ENCODE results near the gene CD200R1.
A peak's percentile ranks its signal among the peaks of the same experiment; 100 is the strongest.

CD200R1 gene

GRCh38 chr3:112974894-112975293, at the start of gene CD200R1:
CD200R1 (minus strand) TSS chr3:112975103; CDS start chr3:112974857, 246 bp downstream.
- peak; percentile 44 for DNase-seq

GRCh38 chr3:113021471-113021870, 46.6 kb upstream of the CD200R1 start:
- no peak for DNase-seq

DNA sequence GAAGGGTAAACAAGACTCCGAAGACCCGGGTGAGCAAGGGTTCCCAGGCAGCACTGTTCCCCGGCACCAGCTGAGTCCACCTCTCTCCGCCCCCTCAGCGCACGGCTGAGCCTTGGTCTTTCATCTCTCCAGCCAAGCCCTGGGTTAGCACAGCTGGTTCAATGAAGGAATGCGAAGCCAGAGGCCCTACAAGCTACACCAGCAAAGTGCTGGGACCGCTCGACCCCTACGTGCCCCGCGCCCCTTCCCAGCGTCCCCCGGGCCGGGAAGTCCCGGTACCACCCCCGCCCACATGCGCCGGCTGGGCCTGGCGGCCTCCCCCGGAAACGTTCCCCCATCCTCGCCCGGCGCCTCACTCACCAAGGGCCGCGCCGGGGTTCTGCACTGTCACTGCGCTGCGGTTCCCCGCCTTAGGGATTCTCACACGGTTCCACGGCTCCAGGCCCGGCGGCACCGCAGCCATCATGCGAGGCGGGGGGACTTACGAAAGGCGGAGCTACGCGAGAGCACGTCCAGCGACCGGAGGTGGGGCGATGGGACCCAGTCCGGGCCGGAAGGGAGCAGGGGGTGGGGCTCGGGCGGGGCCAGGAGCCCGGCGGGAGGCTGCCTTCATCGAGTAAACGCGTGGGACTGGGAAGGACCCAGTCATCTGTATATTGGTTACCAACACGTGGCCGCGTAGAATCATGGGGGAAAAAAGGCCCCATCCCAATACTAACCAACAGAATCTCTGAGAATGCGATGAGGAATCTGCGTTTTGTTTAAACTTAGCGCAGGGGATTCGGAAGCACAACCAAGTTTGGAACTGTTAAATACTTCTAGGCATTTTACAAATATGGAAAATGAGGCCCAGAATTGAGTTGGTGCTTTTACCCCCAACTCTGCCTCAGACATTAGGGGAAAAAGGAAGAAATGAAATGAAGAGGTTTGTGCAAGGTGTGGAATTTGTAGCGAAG, 44.6 kb upstream of the CD200R1 start:
- peak; percentile 87 for DNase-seq

- DNase-seq, result peak; percentile 40
Measured at GRCh38 chr3:113018536-113019181, 43.8 kb upstream of the CD200R1 start.

DNA sequence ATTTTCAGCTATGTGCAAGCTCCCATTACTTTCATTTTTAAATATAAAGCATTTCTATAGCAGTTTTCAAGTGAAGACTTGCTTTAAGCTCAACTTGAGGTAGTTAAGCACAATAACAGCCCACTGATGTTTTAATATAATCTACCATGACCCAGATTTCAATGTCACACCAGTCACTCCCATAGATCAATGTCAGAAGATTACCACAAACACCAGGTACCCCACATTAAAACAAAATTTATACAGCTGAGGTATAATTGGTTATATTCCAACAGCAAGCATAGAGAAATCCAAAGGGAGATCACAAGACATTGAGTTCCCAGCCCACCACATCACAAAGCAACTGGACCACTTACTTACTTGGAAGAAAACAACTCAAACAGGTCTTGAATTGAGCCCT, 38.7 kb upstream of the CD200R1 start:
- DNase-seq, result no peak

DNA sequence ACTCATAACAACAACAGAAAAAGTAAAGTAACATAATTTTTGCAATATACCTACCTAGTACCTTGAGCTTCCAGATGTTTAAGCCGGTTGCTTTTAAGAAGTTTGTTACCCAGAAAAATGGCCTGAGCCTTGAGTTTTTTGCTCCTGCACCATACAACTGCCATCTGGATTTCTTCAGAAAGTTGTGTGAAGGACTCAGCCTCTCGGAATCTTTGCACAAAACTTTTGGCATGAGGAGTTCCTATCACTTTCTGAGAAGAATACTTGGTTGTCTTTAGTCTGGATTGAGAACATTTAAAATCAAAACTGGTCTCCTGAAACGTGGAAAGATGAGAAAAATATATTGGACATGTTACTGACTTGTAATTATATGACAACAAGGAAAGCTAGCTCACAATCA, 33.2 kb upstream of the CD200R1 start:
- no peak for DNase-seq

GRCh38 chr3:113006359-113007056, 31.6 kb upstream of the CD200R1 start:
- peak; percentile 38 for DNase-seq

GRCh38 chr3:113005611-113006010, 30.7 kb upstream of the CD200R1 start:
- DNase-seq, result peak; percentile 70

GRCh38 chr3:113002679-113003078, 27.8 kb upstream of the CD200R1 start:
- peak; percentile 59 for DNase-seq

DNA sequence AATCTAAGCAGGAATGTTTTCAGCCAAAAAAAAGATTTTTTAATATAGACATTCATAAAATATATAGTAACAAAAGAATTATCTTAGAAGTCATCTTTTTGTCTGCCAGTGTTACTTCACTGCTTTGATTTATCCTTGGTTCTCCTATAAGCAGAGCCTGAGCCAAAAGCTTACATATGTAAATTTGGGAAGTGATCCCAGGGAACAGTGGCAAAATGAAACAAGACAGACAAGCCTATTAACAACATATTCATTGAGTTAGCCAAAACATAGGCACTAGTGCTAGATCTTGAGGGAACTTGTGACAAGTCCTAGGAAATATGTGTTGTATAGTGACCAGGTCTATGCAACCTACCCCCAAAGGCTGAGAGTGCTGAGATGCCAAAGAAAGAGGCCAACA, 27.1 kb upstream of the CD200R1 start:
- no peak for DNase-seq

DNA sequence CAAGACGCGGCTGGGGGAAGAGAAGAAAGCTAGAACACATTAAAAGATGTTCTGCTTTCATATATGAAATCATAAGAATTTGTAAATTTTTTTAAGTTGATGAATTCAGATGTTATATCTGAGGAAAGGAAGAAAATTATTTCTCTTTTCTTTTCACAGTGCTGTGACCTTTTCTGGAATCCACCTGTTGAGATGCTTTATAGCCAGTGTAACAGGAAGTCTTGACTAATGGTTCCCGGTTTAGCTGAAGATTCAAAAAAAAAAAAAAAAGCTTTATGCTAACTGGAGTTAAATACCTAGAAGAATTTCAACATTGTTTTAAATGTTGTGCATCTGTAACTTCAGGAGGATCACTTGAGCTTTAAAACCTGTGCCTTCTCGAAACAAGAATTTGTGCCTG, 25.8 kb upstream of the CD200R1 start:
- DNase-seq, result peak; percentile 21

GRCh38 chr3:112995800-112996199, 20.9 kb upstream of the CD200R1 start:
- DNase-seq, result no peak

DNA sequence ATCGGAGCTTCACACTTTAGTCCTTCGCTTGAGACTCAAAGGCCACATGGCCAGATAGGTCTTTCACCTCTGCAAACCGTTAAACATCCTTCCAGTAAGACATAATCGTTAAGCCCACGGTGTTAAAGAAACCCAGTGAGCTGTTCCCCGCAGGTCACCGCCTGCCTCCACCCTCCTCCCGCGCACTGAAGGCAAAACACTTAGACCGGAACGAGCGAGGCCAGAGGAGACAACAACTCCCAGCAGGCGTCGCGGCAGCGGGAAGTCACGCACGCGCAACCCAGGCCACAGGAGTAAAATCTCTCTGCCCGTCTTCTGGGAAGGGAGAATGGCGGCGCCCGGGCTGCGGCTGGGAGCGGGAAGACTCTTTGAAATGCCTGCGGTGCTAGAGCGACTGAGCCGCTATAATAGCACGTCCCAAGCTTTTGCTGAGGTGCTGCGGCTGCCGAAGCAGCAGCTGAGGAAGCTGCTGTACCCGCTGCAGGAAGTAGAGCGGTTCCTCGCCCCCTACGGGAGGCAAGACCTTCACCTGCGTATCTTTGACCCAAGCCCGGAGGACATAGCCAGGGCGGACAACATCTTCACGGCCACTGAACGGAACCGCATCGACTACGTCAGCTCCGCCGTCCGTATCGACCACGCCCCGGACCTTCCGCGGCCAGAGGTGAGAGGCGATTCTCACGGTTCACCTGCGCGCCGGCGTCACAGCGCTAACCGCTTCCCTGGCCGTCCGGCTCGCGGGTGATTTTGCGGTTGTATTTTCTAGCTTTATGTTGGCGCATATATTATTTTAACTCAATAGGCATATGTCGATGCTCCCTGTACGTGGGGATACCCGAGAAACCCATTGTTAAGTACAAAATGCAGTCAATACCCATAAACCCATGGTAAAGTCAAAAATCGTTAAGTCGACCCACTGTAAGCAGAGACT, 16.0 kb upstream of the CD200R1 start, which contains the start of gene GTPBP8:
TSS of gene GTPBP8 (plus strand) at position 313 of the 931 bp plus-strand sequence. CDS start at position 329, 16 bp downstream.
- peak; percentile 89 for DNase-seq

DNA sequence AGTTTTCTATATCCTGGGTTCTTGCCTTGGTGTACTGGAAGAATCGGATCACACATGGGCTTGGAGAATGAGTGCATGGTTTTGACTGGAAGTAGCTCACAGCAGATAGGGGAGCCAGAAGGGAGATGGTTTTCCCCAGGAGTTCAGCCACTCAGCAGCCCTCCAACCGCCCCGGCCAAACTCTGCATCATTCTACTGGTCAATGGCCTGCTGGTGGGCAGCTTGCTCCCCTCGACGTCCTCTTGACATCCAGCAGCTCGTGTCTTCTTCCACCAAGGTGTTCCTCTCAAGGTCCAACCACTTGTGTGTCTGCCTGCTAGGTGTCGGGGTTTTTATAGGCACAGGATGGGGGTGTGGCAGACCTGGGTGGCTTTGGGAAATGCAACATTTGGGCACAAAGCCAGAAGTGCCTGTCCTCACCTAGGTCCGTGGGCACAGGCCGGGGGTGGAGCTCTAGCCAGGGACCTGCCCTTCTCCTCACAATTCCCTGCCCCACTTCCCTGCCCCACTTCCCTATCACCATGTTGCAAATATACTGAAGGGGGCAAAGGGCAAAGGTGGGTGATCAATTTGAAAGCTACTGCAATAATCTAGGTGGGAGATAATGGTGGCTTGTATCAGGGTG, 12.9 kb upstream of the CD200R1 start:
- DNase-seq, result no peak

GRCh38 chr3:112984485-112984884, 9.6 kb upstream of the CD200R1 start:
- DNase-seq, result peak; percentile 54

DNA sequence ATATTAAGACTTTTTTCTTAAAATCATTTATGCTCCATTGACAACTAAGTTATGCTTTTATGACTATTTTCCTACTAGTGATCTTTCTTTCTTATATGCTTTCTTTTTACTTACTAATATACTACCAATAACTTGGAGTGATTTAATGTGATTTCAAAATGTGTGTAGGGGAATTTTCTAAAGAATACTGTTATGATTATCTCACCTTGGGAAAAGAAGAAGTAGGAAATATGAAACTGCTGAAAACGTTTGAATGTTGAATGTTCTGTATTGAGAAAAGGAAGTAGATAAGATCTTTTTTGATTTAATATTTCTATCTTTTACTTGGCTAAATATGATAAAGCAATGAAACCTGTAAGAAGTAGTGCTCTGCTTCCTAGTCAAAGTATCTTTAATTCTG, 7.8 kb upstream of the CD200R1 start:
- no peak for DNase-seq

DNA sequence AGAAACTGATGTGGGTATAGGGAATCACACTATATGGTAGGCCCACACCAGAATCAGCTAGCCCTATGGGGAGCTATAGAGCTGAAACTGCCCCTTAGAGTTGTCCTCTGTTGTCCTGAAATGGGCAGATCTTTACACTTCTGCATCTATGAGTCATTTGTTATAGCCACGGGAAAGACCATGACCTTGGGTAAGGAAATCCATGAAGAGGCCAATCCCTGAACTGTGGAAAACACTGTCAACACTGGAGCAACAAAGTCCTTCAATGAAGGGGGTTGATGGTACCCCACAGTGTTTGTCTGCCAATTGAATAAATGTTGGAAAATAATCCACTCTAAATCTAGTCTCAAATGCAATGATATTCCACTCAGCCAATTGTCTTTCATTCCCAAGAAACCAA, 5.2 kb upstream of the CD200R1 start:
- no peak for DNase-seq

GRCh38 chr3:112979244-112979832, 4.4 kb upstream of the CD200R1 start:
- peak; percentile 75 for DNase-seq

GRCh38 chr3:112976953-112977352, 2.0 kb upstream of the CD200R1 start:
- no peak for DNase-seq

DNA sequence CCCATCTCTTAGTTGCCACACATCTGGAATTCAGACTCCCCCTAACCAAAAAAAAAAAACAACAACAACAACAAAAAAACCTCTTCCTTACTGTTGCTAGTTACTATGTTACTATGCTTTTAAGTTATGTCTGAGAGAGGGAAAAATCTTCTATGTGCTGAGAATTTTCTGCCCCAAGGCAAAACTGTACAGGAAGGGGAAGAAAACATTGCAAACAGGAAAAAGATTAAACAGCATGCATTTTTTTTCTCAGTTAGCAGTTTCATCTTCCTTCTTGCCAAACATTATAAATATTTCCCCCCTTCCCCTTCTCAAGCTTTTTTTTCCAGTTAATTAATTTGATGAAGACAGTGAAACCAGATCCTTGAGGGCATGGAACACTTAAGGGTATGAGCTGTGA, 1.1 kb upstream of the CD200R1 start:
- DNase-seq, result no peak

DNA sequence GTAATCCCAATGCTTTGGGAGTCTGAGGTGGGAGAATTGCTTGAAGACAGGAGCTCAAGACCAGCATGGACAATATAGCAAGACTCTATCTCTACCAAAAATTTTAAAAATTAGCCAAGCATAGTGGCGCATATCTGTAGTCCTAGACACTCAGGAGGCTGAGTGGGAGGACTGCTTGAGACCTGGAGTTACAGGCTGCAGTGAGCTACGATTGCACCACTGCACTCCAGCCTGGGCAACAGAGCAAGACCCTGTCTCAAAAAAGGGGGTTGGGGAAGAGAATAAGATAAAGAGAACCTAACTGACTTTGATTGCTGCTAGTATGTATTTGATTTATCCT, 755 bp downstream of the CD200R1 start:
- no peak for DNase-seq
